ENCODE measurements around the gene ZNF263. TPM values are rescaled to one million over a fixed set of nuclear protein-coding genes. Genes with fewer than 3 reads are reported as not detected.

The ZNF263 gene
- total RNA-seq, 6 experiments from 2014 or later, result 19.7 to 24.5 (median 20.8) TPM

- no peak overlapping the region for H3K27ac Mint-ChIP-seq
- no peak for TF ChIP-seq CTCF (IDR thresholded peaks at IDR 0.05)
- no peaks in the 10 kb centered on the region for H3K4me1 Mint-ChIP-seq (ENCODE audit: low read depth)
- no peaks in the 10 kb centered on the region for H3K9me3 Mint-ChIP-seq
- H3K27me3 Mint-ChIP-seq (ENCODE audit: insufficient read depth), result peaks cover 23% of the 10 kb centered on the region
- H3K36me3 Mint-ChIP-seq (ENCODE audit: low read depth), result no peaks in the 10 kb centered on the region
- no peak overlapping the region for H3K4me3 Mint-ChIP-seq
- DNase-seq, result no peak
Measured at GRCh38 chr16:3242709-3243108, 40.6 kb upstream of the ZNF263 start.

- Mint-ChIP-seq H3K36me3 (ENCODE audit: low read depth) (no peaks in the 10 kb centered on the region), H3K4me3 (no peak overlapping the region), H3K27me3 (ENCODE audit: insufficient read depth) (peaks cover 34% of the 10 kb centered on the region), H3K27ac (no peak overlapping the region), H3K4me1 (ENCODE audit: low read depth) (no peaks in the 10 kb centered on the region), H3K9me3 (no peaks in the 10 kb centered on the region)
- TF ChIP-seq CTCF (IDR thresholded peaks at IDR 0.05), result no peak
- DNase-seq, result no peak
Measured at GRCh38 chr16:3243882-3244281, 39.4 kb upstream of the ZNF263 start.

DNA sequence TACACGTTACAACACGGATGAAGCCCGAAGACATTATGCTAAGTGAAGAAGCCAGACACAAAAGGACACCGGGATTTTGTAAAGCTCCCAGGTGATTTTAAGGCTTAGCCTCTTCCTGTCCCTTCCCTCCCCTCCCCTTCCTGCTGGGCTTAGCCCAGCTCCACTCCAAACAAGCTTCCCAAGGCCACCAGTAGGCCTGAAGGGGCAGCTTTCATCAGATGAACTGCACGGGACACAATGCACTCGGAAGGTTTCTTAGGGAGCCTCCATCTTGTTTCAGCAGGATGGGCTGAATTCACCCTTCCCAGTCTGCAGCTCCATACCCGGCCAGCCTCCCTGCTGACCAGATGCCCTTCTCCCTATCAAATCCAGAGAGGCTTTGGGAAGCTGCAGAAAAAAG, 37.3 kb upstream of the ZNF263 start:
- no peaks in the 10 kb centered on the region for H3K36me3 Mint-ChIP-seq (ENCODE audit: low read depth)
- H3K27me3 Mint-ChIP-seq (ENCODE audit: insufficient read depth), result peaks cover 44% of the 10 kb centered on the region
- no peaks in the 10 kb centered on the region for H3K9me3 Mint-ChIP-seq
- no peak for TF ChIP-seq CTCF (IDR thresholded peaks at IDR 0.05)
- DNase-seq, result no peak
- no peak overlapping the region for H3K27ac Mint-ChIP-seq
- H3K4me3 Mint-ChIP-seq, result no peak overlapping the region
- H3K4me1 Mint-ChIP-seq (ENCODE audit: low read depth), result no peaks in the 10 kb centered on the region

- no peaks in the 10 kb centered on the region for H3K36me3 Mint-ChIP-seq (ENCODE audit: low read depth)
- TF ChIP-seq CTCF (IDR thresholded peaks at IDR 0.05), result no peak
- H3K27ac Mint-ChIP-seq, result no peak overlapping the region
- H3K27me3 Mint-ChIP-seq (ENCODE audit: insufficient read depth), result peaks cover 44% of the 10 kb centered on the region
- no peaks in the 10 kb centered on the region for H3K9me3 Mint-ChIP-seq
- no peaks in the 10 kb centered on the region for H3K4me1 Mint-ChIP-seq (ENCODE audit: low read depth)
- no peak for DNase-seq
- no peak overlapping the region for H3K4me3 Mint-ChIP-seq
Measured at GRCh38 chr16:3246876-3247275, 36.4 kb upstream of the ZNF263 start.

- H3K4me1 Mint-ChIP-seq (ENCODE audit: low read depth), result no peaks in the 10 kb centered on the region
- no peak for DNase-seq
- H3K9me3 Mint-ChIP-seq, result no peaks in the 10 kb centered on the region
- TF ChIP-seq CTCF (IDR thresholded peaks at IDR 0.05), result no peak
- H3K27me3 Mint-ChIP-seq (ENCODE audit: insufficient read depth), result peaks cover 47% of the 10 kb centered on the region
- H3K27ac Mint-ChIP-seq, result no peak overlapping the region
- H3K4me3 Mint-ChIP-seq, result no peak overlapping the region
- no peaks in the 10 kb centered on the region for H3K36me3 Mint-ChIP-seq (ENCODE audit: low read depth)
Measured at GRCh38 chr16:3248596-3248995, 34.7 kb upstream of the ZNF263 start.

DNA sequence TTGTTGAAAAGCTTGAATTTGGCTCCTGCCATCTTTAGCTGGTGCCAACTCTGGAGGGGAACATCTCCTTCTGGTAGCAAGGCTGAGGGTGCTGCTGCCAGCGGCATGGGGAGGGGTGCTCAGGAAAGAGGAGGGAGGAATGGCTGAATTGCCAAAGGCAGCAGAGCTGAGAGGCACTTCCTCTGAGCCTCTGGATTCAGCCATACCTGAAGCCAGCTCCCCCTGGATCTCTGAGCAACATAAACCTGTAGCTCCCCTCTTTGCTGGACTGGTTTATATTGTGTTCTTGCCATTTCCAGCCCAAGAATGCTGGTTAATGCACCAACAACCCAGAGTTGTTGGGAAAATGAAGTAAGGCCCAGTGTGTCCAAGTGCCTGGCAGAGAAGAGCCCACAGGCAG, 34.3 kb upstream of the ZNF263 start:
- H3K36me3 Mint-ChIP-seq (ENCODE audit: low read depth), result no peaks in the 10 kb centered on the region
- TF ChIP-seq CTCF (IDR thresholded peaks at IDR 0.05), result no peak
- no peak overlapping the region for H3K27ac Mint-ChIP-seq
- no peaks in the 10 kb centered on the region for H3K4me1 Mint-ChIP-seq (ENCODE audit: low read depth)
- DNase-seq, result no peak
- H3K27me3 Mint-ChIP-seq (ENCODE audit: insufficient read depth), result peaks cover 47% of the 10 kb centered on the region
- no peaks in the 10 kb centered on the region for H3K9me3 Mint-ChIP-seq
- H3K4me3 Mint-ChIP-seq, result no peak overlapping the region

All from HFFc6 (cell line).